Skeletal muscle satellite cell (primary cell): ENCODE data around the gene CYYR1. TPM values are rescaled to one million over a fixed set of nuclear protein-coding genes. Genes with fewer than 3 reads are reported as not detected.

Experiments
- H3K27me3 ChIP-seq: 2 replicates; pipeline ENCODE4 v1.7.0; 2013; ENCODE audit warnings: low read length; ENCODE audit not compliant: control insufficient read depth, insufficient read depth
- H3K36me3 ChIP-seq: 2 replicates; pipeline ENCODE4 v1.7.0; 2013; ENCODE audit warnings: mild to moderate bottlenecking, control low read depth, low read length; ENCODE audit not compliant: insufficient read depth
- H3K4me1 ChIP-seq: 2 replicates; pipeline ENCODE4 v1.7.0; 2013; ENCODE audit warnings: low read length; ENCODE audit not compliant: control insufficient read depth, insufficient read depth
- H3K4me2 ChIP-seq: 2 replicates; pipeline ENCODE4 v1.7.0; 2013; ENCODE audit warnings: mild to moderate bottlenecking, low read length
- H3K4me3 ChIP-seq: 2 replicates; pipeline ENCODE4 v1.7.0; 2013; ENCODE audit warnings: low read length
- H3K9ac ChIP-seq: 2 replicates; pipeline ENCODE4 v1.7.0; 2013; ENCODE audit warnings: mild to moderate bottlenecking, low read depth, low read length, moderate library complexity
- H3K9me3 ChIP-seq: replicated peaks from 2 replicates; pipeline ENCODE4 v1.7.0; 2013; ENCODE audit warnings: mild to moderate bottlenecking, control low read depth, low read length
- total RNA-seq: library from RNA; depleted of rRNA; stranded (reverse); fragments of >200 nt; gene quantifications from 2 replicates; pipeline ENCODE4 v1.2.3, GENCODE V29; 2012; rRNA removed

Gene CYYR1
- under 0.01 TPM in 1 of 2 replicates, not detected in the other for total RNA-seq

- H3K9ac ChIP-seq: peak within 1 kb of the TSS; percentile 41
Observed at GRCh38 chr21:26572702-26573381, at the start of gene CYYR1. CYYR1 (minus strand) TSS chr21:26573286; CDS start chr21:26572940, 346 bp downstream.

GRCh38 chr21:26617176-26617575 is 44.1 kb upstream of the CYYR1 start:
- Histone ChIP-seq H3K9me3 (no peaks in the 10 kb centered on the region), H3K4me3 (no peak overlapping the region), H3K4me1 (no peaks in the 10 kb centered on the region), H3K9ac (no peak overlapping the region), H3K4me2 (no peak overlapping the region), H3K36me3 (no peaks in the 10 kb centered on the region), H3K27me3 (no peaks in the 10 kb centered on the region)

More at GRCh38 chr21:26572702-26573381, at the start of gene CYYR1:
- H3K4me3 ChIP-seq: peak within 1 kb of the TSS; percentile 78
- peak within 1 kb of the TSS; percentile 95 for H3K4me2 ChIP-seq
- H3K4me1 ChIP-seq: peaks cover 2% of the 10 kb centered on the region
- no peaks in the 10 kb centered on the region for H3K9me3 ChIP-seq
- H3K36me3 ChIP-seq: no peaks in the 10 kb centered on the region
- H3K27me3 ChIP-seq: peaks cover 19% of the 10 kb centered on the region

- H3K9ac ChIP-seq: no peak overlapping the region
- H3K4me3 ChIP-seq: no peak overlapping the region
- no peaks in the 10 kb centered on the region for H3K36me3 ChIP-seq
- H3K27me3 ChIP-seq: no peaks in the 10 kb centered on the region
- no peak overlapping the region for H3K4me2 ChIP-seq
- H3K9me3 ChIP-seq: no peaks in the 10 kb centered on the region
- H3K4me1 ChIP-seq: no peaks in the 10 kb centered on the region
Observed at GRCh38 chr21:26614251-26614650, 41.2 kb upstream of the CYYR1 start.

GRCh38 chr21:26599261-26599660 is 26.2 kb upstream of the CYYR1 start:
- Histone ChIP-seq H3K9me3 (no peaks in the 10 kb centered on the region), H3K4me3 (no peak overlapping the region), H3K9ac (no peak overlapping the region), H3K4me1 (no peaks in the 10 kb centered on the region), H3K36me3 (no peaks in the 10 kb centered on the region), H3K27me3 (no peaks in the 10 kb centered on the region), H3K4me2 (no peak overlapping the region)

GRCh38 chr21:26597981-26598380 is 24.9 kb upstream of the CYYR1 start:
- no peak overlapping the region for H3K9ac ChIP-seq

GRCh38 chr21:26597031-26597430 is 23.9 kb upstream of the CYYR1 start:
- Histone ChIP-seq H3K4me1 (no peaks in the 10 kb centered on the region), H3K9ac (no peak overlapping the region), H3K9me3 (no peaks in the 10 kb centered on the region)

More at GRCh38 chr21:26597981-26598380, 24.9 kb upstream of the CYYR1 start:
- Histone ChIP-seq H3K9me3 (no peaks in the 10 kb centered on the region), H3K4me1 (no peaks in the 10 kb centered on the region), H3K4me2 (no peak overlapping the region), H3K36me3 (no peaks in the 10 kb centered on the region), H3K27me3 (no peaks in the 10 kb centered on the region), H3K4me3 (no peak overlapping the region)

GRCh38 chr21:26595971-26596370 is 22.9 kb upstream of the CYYR1 start:
- Histone ChIP-seq H3K4me3 (no peak overlapping the region), H3K36me3 (no peaks in the 10 kb centered on the region), H3K9ac (no peak overlapping the region), H3K4me2 (no peak overlapping the region), H3K9me3 (no peaks in the 10 kb centered on the region), H3K27me3 (no peaks in the 10 kb centered on the region), H3K4me1 (no peaks in the 10 kb centered on the region)

More at GRCh38 chr21:26597031-26597430, 23.9 kb upstream of the CYYR1 start:
- Histone ChIP-seq H3K36me3 (no peaks in the 10 kb centered on the region), H3K4me3 (no peak overlapping the region), H3K27me3 (no peaks in the 10 kb centered on the region), H3K4me2 (no peak overlapping the region)

GRCh38 chr21:26593800-26594199 is 20.7 kb upstream of the CYYR1 start:
- no peak overlapping the region for H3K9ac ChIP-seq

GRCh38 chr21:26591543-26591942 is 18.5 kb upstream of the CYYR1 start:
- Histone ChIP-seq H3K4me1 (peaks cover 11% of the 10 kb centered on the region), H3K4me2 (no peak overlapping the region), H3K9ac (no peak overlapping the region), H3K36me3 (no peaks in the 10 kb centered on the region), H3K9me3 (no peaks in the 10 kb centered on the region), H3K27me3 (no peaks in the 10 kb centered on the region), H3K4me3 (no peak overlapping the region)

More at GRCh38 chr21:26593800-26594199, 20.7 kb upstream of the CYYR1 start:
- H3K4me1 ChIP-seq: no peaks in the 10 kb centered on the region
- H3K9me3 ChIP-seq: no peaks in the 10 kb centered on the region
- no peak overlapping the region for H3K4me2 ChIP-seq
- H3K36me3 ChIP-seq: no peaks in the 10 kb centered on the region
- no peak overlapping the region for H3K4me3 ChIP-seq
- no peaks in the 10 kb centered on the region for H3K27me3 ChIP-seq

- Histone ChIP-seq H3K9me3 (no peaks in the 10 kb centered on the region), H3K27me3 (no peaks in the 10 kb centered on the region), H3K4me2 (no peak overlapping the region), H3K4me3 (no peak overlapping the region), H3K36me3 (no peaks in the 10 kb centered on the region), H3K9ac (no peak overlapping the region), H3K4me1 (peaks cover 11% of the 10 kb centered on the region)
Observed at GRCh38 chr21:26588446-26588845, 15.4 kb upstream of the CYYR1 start.

- Histone ChIP-seq H3K9me3 (no peaks in the 10 kb centered on the region), H3K9ac (no peak overlapping the region), H3K27me3 (no peaks in the 10 kb centered on the region), H3K4me1 (peaks cover 11% of the 10 kb centered on the region), H3K36me3 (no peaks in the 10 kb centered on the region), H3K4me2 (peak overlapping the region; percentile 32), H3K4me3 (no peak overlapping the region)
Observed at GRCh38 chr21:26587736-26588201, 14.7 kb upstream of the CYYR1 start.

GRCh38 chr21:26583769-26584168 is 10.7 kb upstream of the CYYR1 start:
- no peak overlapping the region for H3K4me2 ChIP-seq
- no peak overlapping the region for H3K9ac ChIP-seq
- no peaks in the 10 kb centered on the region for H3K27me3 ChIP-seq
- no peaks in the 10 kb centered on the region for H3K9me3 ChIP-seq
- no peak overlapping the region for H3K4me3 ChIP-seq
- H3K4me1 ChIP-seq: peaks cover 11% of the 10 kb centered on the region
- H3K36me3 ChIP-seq: no peaks in the 10 kb centered on the region
